Transverse colon (tissue), 4 donors: ENCODE measurements around the gene APOA1. TPM values are rescaled to one million over a fixed set of nuclear protein-coding genes. Genes with fewer than 3 reads are reported as not detected.

Source experiments
- DNase-seq: peaks from one replicate; pipeline ENCODE4 v3.0.0-alpha.2; 2019
- H3K27ac ChIP-seq, 4 donors: fragments of 200-600 bp; sonication (generic); 2 replicates each; pipeline ENCODE4 v1.5.1; 2016 to 2018; ENCODE audit warnings: inconsistent platforms in 4 of 4
- H3K27me3 ChIP-seq: fragments of 200-600 bp; sonication (generic); 2 replicates; pipeline ENCODE4 v1.5.1; 2017; ENCODE audit warnings: inconsistent platforms
- H3K36me3 ChIP-seq, 4 donors: fragments of 200-600 bp; sonication (generic); 2 replicates each; pipeline ENCODE4 v1.5.1; 2017 to 2019; ENCODE audit warnings: inconsistent platforms in 4 of 4
- H3K4me1 ChIP-seq, 4 donors: fragments of 200-600 bp; sonication (generic); 2 replicates each; pipeline ENCODE4 v1.5.1; 2017 to 2020; ENCODE audit warnings: inconsistent platforms in 4 of 4
- H3K4me3 ChIP-seq, 4 donors: fragments of 200-600 bp; sonication (generic); 1 replicate in 1 of 4; 2 replicates in 3 of 4; pipeline versions ENCODE4 v1.5.1 to v1.6.1; 2017 to 2019; ENCODE audit warnings: inconsistent platforms in 4 of 4
- H3K9me3 ChIP-seq, 2 donors: fragments of 200-600 bp; sonication (generic); 2 replicates each; pipeline ENCODE4 v1.5.1; 2017 to 2019; ENCODE audit warnings: inconsistent platforms in 2 of 2
- EP300 ChIP-seq: sonication (generic); formaldehyde crosslinking; IDR thresholded peaks from one replicate; pipeline ENCODE4 v1.6.1; 2017; ENCODE audit warnings: antibody characterized with exemption, low read depth
- POLR2A ChIP-seq: fragments of 450-650 bp; IDR thresholded peaks from one replicate; pipeline ENCODE4 v1.6.1; 2016; ENCODE audit warnings: antibody characterized with exemption, mild to moderate bottlenecking, moderate library complexity
- POLR2AphosphoS5 ChIP-seq, 3 donors: sonication (generic); formaldehyde crosslinking; IDR thresholded peaks; one replicate each; pipeline ENCODE4 v1.6.1; 2016; ENCODE audit warnings: antibody characterized with exemption in 3 of 3
- WGBS, 2 donors: methylation state at CpG; one replicate each; pipeline ENCODE4 v1.1.5; 2018; ENCODE audit warnings: low coverage in 1 of 2; 5-methylcytosine and 5-hydroxymethylcytosine counted together
- in situ Hi-C, 4 donors: fragments of 200-750 bp; cut with MboI; loops; one replicate each; pipeline versions ENCODE4 v1.15.0 to v1.15.1; 2017; ENCODE audit warnings: low sequenced_read_pairs in 3 of 4, low pct_ligation_motif_present in 1 of 4, low pct_unique_long_range_greater_than_20kb in 1 of 4
- intact Hi-C: fragments of 100-400 bp; cut with DNase I; formaldehyde crosslinking; loops from one replicate; pipeline ENCODE4 v1.15.1; 2023; ENCODE audit warnings: low total_unique reads
- total RNA-seq, 4 donors: library from RNA; depleted of rRNA; stranded (reverse); fragments of >200 nt; gene quantifications; one replicate each; pipeline ENCODE4 v1.1.0, GENCODE V29; 2016
- TF ChIP-seq, protein P1 (sequence below), 5 experiments: fragments of 200-600 bp in 3 of 5; fragments of 450-650 bp in 2 of 5; sonication (generic) in 3 of 5; IDR thresholded peaks; 1 replicate in 2 of 5; 2 replicates in 3 of 5; pipeline ENCODE4 v1.5.1; 2016 to 2017; ENCODE audit warnings: antibody characterized with exemption in 5 of 5, inconsistent platforms in 3 of 5, mild to moderate bottlenecking in 2 of 5, moderate library complexity in 1 of 5

Gene APOA1
- total RNA-seq, 4 donors from 2014 or later, result 169 TPM; not detected in 3

DNA sequence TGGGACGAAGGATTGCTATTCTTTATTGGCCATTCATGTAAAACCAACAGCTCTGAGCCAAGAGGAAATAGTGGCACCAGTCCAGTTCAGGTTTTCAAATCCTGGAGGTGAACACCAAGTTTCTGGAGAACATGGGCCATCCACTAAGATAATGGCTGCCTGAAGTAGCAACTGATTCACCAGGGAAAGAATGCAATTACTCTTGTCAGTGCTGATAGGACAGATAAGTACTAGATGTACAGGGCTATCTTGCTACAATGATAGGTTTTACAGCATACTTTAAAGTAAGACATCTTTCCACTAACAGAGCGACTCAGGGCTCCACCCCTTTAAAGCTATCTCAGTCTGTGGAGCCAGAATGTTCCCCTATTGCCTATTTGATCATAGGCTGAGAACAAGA, 36.8 kb upstream of the APOA1 start:
- no peak overlapping the region for H3K27ac ChIP-seq
- no peak for TF ChIP-seq POLR2A
- no peak for TF ChIP-seq EP300
- TF ChIP-seq POLR2AphosphoS5 (IDR thresholded peaks at IDR 0.05), result no peak
- TF ChIP-seq, protein P1, sequence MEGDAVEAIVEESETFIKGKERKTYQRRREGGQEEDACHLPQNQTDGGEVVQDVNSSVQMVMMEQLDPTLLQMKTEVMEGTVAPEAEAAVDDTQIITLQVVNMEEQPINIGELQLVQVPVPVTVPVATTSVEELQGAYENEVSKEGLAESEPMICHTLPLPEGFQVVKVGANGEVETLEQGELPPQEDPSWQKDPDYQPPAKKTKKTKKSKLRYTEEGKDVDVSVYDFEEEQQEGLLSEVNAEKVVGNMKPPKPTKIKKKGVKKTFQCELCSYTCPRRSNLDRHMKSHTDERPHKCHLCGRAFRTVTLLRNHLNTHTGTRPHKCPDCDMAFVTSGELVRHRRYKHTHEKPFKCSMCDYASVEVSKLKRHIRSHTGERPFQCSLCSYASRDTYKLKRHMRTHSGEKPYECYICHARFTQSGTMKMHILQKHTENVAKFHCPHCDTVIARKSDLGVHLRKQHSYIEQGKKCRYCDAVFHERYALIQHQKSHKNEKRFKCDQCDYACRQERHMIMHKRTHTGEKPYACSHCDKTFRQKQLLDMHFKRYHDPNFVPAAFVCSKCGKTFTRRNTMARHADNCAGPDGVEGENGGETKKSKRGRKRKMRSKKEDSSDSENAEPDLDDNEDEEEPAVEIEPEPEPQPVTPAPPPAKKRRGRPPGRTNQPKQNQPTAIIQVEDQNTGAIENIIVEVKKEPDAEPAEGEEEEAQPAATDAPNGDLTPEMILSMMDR (IDR thresholded peaks at IDR 0.05), result no peak
- H3K36me3 ChIP-seq, result peaks cover 0 to 30% (median 10%) of the 10 kb centered on the region in 4 donors
- intact Hi-C loops (no loop called here), in situ Hi-C loops (loop anchor here in 1 of 4 donors (10.0 kb wide), 1 partner anchor 231 kb away; no protein-coding TSS in a partner anchor)
- 70 to 74% methylated on average over 1 to 2 of the region's 2 CpGs for WGBS, 2 donors
- no peak overlapping the region for H3K4me3 ChIP-seq
- H3K9me3 ChIP-seq, result no peaks in the 10 kb centered on the region
- peaks cover 0 to 4% (median 0%) of the 10 kb centered on the region in 4 donors for H3K4me1 ChIP-seq
- H3K27me3 ChIP-seq, result no peaks in the 10 kb centered on the region
- no peak for DNase-seq

DNA sequence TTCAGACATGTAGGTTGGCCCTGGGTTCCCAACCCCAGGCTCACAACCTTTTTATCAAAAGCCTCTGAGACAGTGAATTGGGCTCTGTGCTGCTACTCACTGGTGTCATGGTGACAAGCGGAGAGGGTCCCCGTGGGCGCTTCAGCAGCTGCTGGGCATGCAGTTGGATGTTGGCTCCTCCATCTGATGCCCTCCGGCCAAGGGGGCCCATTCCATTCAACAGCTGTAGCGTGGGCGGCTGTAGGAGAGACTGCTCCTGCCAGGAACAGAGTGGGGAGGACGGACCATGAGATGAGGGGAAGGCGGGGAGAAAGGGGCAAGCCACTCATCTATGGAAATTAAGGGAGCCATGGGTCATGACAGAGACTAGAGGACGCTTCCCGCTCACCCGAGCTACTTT, 36.0 kb upstream of the APOA1 start:
- Histone ChIP-seq H3K36me3 (peaks cover 0 to 30% (median 13%) of the 10 kb centered on the region in 4 donors), H3K27me3 (no peaks in the 10 kb centered on the region), H3K9me3 (no peaks in the 10 kb centered on the region), H3K4me3 (no peak overlapping the region), H3K4me1 (peaks cover 0 to 4% (median 0%) of the 10 kb centered on the region in 4 donors), H3K27ac (no peak overlapping the region)
- TF ChIP-seq POLR2A (no peak), EP300 (no peak), POLR2AphosphoS5 (IDR thresholded peaks at IDR 0.05) (no peak)
- TF ChIP-seq, protein P1 (IDR thresholded peaks at IDR 0.05), result no peak
- in situ Hi-C loops, result loop anchor here in 1 of 4 donors (10.0 kb wide), 1 partner anchor 231 kb away; no protein-coding TSS in a partner anchor
- DNase-seq, result no peak
- intact Hi-C loops, result no loop called here
- WGBS, 2 donors, result 96% methylated on average over 7 to 11 of the region's 11 CpGs

DNA sequence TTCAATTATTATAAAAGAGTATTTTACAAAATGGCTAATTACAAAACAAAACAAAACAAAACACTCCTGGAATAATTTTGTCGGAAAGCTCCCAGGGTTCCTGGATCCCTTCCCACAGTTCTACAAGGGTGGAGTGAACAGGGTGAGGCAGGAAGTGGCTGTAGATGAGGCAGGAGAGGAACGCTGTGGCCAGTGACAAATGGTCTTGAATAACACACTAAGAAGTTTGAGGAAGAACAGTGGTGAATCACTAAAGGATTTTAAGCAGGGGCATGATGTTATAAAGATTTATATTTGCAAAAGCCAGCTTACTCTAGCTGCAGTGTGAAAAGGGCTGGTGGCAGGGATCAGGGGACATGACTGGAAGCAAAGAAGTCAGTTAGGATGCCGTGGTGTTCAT, 33.8 kb upstream of the APOA1 start:
- peaks cover 0 to 41% (median 17%) of the 10 kb centered on the region in 4 donors for H3K36me3 ChIP-seq
- intact Hi-C loops (no loop called here), in situ Hi-C loops (loop anchor here in 1 of 4 donors (10.0 kb wide), 1 partner anchor 234 kb away; no protein-coding TSS in a partner anchor)
- no peak overlapping the region for H3K4me3 ChIP-seq
- no peaks in the 10 kb centered on the region for H3K9me3 ChIP-seq
- DNase-seq, result no peak
- no peak for TF ChIP-seq POLR2AphosphoS5 (IDR thresholded peaks at IDR 0.05)
- TF ChIP-seq, protein P1 (IDR thresholded peaks at IDR 0.05), result no peak
- no peak for TF ChIP-seq EP300
- TF ChIP-seq POLR2A, result no peak
- H3K27ac ChIP-seq, result no peak overlapping the region
- H3K27me3 ChIP-seq, result no peaks in the 10 kb centered on the region
- peaks cover 0 to 4% (median 0%) of the 10 kb centered on the region in 4 donors for H3K4me1 ChIP-seq
- WGBS, 2 donors, result 42 to 54% methylated on average over 3 of the region's 3 CpGs

DNA sequence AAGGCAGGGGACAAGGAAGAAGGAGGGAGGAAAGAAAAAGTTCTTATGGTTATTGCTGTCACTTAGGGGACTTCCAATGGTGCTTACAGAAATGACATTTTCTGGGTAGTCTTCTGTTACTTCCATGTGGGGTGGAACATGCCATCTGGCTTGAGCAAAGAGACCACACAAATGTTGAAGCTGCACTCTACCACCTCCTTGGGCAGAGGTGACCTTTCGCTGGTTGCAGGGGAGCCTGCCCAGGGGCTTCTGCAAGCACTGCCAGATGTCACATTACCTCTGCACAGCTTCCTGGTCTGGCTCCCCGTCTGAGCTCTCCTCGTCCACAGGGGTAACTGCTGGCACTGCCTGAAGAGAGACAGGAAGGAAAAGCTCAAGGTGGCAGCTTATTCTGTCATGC, 32.6 kb upstream of the APOA1 start:
- TF ChIP-seq POLR2AphosphoS5 (IDR thresholded peaks at IDR 0.05) (no peak), EP300 (no peak), POLR2A (no peak)
- TF ChIP-seq, protein P1 (IDR thresholded peaks at IDR 0.05), result no peak
- Histone ChIP-seq H3K27ac (no peak overlapping the region), H3K36me3 (peaks cover 0 to 41% (median 15%) of the 10 kb centered on the region in 4 donors), H3K4me1 (peaks cover 0 to 4% (median 0%) of the 10 kb centered on the region in 4 donors), H3K4me3 (no peak overlapping the region), H3K9me3 (no peaks in the 10 kb centered on the region), H3K27me3 (no peaks in the 10 kb centered on the region)
- WGBS, 2 donors, result 98% methylated on average over 3 of the region's 3 CpGs; no CpG with 5 or more reads in 1 of the 2 donors
- in situ Hi-C loops, result loop anchor here in 1 of 4 donors (10.0 kb wide), 1 partner anchor 235 kb away; no protein-coding TSS in a partner anchor
- intact Hi-C loops, result no loop called here
- no peak for DNase-seq
